SKM-1 treated with dmso at 0.1 percent for 144 hours (cell line): Measurements from ENCODE around the gene RFX7.
A peak's percentile ranks its signal among the peaks of the same experiment; 100 is the strongest.
"Not testable (repeated sequence)": the region's sequence is repeated elsewhere in the genome, so short reads cannot be mapped to it uniquely, and the experiment has no call there.

Experiments used
- DNase-seq: peaks from one replicate; lab custom pipeline; 2025; ENCODE audit not compliant: unreplicated experiment; lab: John Stamatoyannopoulos, UW

The RFX7 gene

GRCh38 chr15:56243163-56244037, at the start of gene RFX7:
Gene RFX7 (minus strand): TSS chr15:56243879. CDS start chr15:56243285, 594 bp downstream.
- DNase-seq: peak; percentile 63

DNA sequence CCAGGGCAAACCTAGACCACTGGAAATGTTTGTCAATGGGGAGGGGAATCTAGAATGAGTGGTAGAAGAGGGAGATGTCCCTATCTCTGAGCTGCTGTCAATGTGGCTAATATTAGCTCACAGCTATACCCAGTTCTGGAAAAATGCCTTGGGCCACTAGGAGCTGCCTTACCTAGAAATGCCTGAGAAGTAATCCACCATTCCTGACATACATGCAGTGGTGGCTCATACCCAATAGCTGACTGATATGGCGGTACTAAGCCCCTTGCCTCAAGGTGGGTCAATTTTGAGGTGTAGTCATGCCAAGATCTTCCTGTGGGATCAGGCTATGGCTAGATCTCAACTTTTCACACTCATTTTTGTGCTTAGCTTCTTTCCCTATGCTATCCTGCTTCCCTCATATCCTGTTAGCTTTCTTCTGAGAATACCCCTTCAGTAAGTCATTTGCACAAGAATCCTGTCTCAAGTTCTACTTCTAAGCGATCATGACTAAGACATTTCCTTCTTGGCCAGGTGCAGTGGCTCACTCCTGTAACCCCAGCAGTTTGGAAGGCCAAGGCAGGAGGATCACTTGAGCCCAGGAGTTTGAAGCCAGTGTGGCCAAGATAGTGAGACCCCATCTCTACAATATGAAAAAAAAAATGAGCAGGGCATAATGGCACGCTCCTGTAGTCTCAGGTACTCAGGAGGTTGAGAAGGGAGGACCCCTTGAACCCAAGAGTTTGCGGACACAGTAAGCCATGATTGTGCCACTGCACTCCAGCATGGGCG, 49.1 kb upstream of the RFX7 start:
- DNase-seq: no peak

DNA sequence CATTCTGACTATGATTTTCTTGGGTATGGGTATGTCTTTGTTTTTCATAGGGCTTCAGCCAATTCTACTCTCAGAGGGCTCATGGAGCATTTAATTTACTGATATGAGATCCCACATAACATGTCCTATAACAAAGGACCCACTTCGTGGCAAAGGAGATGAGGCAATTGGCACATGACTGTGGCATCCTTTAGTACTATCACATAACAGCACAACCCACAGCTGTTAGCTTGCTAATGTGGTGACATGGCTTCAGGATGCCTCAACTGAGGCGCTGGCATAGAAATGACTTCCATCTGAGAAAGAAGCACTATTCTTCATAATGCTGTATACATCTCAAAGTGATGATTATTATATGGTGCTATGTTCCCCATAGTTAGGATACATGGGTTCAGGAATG, 48.1 kb upstream of the RFX7 start:
- DNase-seq: no peak

GRCh38 chr15:56286213-56286612, 42.5 kb upstream of the RFX7 start:
- no peak for DNase-seq

DNA sequence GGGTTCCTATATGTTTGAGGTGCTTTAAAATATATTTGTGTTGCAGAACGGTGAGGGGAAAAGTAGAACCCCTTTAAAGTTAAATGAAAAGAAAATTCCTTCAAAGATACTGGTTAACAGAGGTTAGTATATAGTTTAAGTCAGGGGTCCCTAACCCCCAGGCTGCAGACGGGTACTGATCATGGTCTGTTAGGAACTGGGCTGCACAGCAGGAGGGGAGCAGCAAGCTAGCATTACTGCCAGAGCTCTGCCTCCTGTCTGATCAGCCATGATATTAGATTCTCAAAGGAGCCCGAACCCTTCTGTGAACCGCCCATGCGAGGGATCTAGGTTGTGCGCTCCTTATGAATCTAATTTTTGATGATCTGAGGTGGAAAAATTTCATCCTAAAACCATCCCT, 37.5 kb upstream of the RFX7 start:
- DNase-seq: no peak

DNA sequence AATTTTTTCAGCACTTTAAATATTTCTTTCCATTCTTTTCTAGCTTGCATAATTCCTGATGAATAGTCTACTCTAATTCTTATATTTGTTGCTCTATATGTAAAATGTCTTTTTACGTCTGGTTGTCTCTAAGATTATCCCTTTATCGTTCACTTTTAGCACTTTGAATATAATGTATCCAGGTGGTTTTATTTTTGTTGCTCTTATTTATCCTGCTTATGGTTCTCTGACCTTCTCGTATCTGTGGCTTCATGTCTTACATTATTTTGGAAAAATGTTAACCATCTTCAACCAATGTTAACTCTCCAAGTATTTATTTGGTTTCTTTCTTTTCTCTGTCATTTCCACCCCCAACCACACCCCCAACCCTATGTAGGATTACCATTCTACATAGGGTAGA, 30.0 kb upstream of the RFX7 start:
- no peak for DNase-seq

- DNase-seq: no peak
Observed at GRCh38 chr15:56272454-56272853, 28.8 kb upstream of the RFX7 start.

DNA sequence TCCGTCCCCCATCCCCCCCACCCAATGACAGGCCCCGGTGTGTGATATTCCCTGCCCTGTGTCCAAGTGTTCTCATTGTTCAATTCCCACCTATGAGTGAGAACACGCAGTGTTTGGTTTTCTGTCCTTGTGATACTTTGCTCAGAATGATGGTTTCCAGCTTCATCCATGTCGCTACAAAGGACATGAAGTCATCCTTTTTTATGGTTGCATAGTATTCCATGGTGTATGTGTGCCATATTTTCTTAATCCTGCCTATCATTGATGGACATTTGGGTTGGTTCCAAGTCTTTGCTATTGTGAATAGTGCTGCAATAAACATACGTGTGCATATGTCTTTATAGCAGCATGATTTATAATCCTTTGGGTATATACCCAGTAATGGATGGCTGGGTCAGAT, 22.8 kb upstream of the RFX7 start:
- DNase-seq: not testable (repeated sequence)

DNA sequence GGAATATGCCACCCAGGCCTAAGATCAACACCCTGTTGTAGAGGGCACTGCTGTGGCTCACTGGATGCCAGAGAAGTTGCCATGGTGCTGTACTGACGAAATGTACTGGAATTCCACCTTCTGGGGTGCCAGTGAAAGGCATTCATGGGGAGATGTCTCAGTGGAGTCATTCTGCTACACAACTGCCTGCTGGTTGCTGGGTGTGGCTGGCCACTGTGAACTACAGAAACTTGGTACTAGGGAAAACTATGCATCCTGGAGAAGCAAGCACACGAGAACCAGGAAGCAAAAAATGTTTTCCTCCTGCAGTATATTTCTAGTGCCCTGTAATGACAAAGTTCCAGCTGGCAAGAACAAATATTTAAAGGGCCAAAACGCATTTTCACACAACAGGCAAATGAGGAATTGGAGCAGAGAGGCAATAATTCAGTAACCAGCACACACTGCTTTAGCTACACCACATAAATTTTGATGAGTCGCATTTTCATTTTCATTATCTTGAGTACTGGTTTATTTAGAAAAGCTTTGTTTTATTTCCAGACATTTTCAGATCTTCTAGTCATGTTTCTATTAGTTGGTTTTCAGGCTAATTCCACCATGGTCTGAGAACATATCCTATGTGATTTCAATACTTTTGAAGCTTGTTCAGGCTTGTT, 18.3 kb upstream of the RFX7 start:
- DNase-seq: no peak

DNA sequence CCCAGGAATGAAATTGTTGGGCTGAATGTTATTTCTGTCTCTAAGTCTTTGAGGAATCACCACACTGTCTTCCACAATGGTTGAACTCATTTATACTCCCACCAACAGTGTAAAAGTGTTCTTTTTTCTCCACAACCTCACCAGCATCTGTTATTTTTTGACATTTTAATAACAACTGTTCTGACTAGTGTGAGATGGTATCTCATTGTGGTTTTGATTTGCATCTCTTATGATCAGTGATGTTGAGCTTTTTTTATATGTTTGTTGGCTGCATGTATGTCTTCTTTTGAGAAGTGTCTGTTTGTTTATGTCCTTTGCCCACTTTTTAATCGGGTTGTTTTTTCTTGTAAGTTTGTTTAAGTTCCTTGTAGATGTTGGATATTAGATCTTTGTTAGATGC, 13.6 kb upstream of the RFX7 start:
- not testable (repeated sequence) for DNase-seq

GRCh38 chr15:56254265-56254664, 10.6 kb upstream of the RFX7 start:
- DNase-seq: no peak

DNA sequence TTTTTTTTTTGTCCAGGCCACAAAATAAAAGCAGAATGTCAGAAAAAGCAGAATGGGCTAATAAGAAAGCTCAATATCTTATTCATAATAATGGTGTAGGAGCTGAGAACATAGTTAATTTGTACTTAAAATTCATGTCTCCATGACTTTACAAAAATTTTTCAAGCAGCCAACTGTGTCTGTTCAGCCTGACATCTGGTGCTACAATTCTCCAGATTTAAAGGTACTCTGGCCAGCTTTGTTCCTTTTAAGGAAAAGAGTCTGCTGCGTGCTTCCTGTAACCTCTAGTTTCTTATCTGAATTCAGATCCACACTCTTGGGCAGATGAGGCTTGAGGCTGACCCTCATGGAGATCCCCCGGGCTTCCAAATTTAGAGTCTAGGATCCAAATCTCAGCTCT, 8.7 kb upstream of the RFX7 start:
- DNase-seq: no peak

GRCh38 chr15:56251315-56252095, 7.8 kb upstream of the RFX7 start:
- no peak for DNase-seq

GRCh38 chr15:56250626-56251025, 6.9 kb upstream of the RFX7 start:
- no peak for DNase-seq

- peak; percentile 44 for DNase-seq
Observed at GRCh38 chr15:56249092-56249491, 5.4 kb upstream of the RFX7 start.

GRCh38 chr15:56248311-56248992, 4.8 kb upstream of the RFX7 start:
- DNase-seq: no peak

DNA sequence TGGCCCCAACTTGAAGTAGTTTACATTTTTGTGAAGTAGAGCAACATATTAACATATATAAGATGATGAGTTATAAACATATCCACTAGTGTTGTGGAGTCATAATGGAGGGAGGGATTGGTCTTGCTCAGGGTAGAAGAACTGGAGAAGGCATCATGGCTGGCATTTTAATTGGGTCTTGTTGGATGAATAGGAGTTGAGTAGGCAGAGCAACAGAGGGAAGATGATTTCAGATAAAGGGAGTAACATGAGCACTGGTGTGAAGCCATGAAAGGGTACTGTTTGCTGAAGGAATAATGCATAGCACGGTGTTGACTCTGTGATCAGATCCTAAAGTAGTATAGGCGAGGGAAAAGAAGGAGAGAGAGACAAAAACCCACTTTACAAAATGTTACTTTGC, 3.6 kb upstream of the RFX7 start:
- no peak for DNase-seq

- peak; percentile 92 for DNase-seq
Observed at GRCh38 chr15:56245871-56246814, 2.5 kb upstream of the RFX7 start.
